HG03108 (cell line): Measurements from ENCODE around the gene DOHH.

Experiments
- ATAC-seq: cut with Tn5 transposase; IDR thresholded peaks from one replicate; pipeline ENCODE4 v1.9.1; 2021; ENCODE audit warnings: moderate library complexity; ENCODE audit not compliant: unreplicated experiment

DOHH gene

GRCh38 chr19:3500429-3501101 lies at the start of gene DOHH:
Gene DOHH, minus strand, starts transcription at chr19:3500674. Its CDS starts 3,860 bp downstream, at chr19:3496814.
- peak; percentile 84 for ATAC-seq

GRCh38 chr19:3549816-3550215 lies 49.3 kb upstream of the DOHH start:
- no peak for ATAC-seq

GRCh38 chr19:3548606-3549005 lies 48.1 kb upstream of the DOHH start:
- ATAC-seq = no peak

GRCh38 chr19:3547767-3548282 lies 47.4 kb upstream of the DOHH start:
- no peak for ATAC-seq

GRCh38 chr19:3547301-3547731 lies 46.8 kb upstream of the DOHH start:
- no peak for ATAC-seq

- ATAC-seq = no peak
These were observed 45.6 kb upstream of the DOHH start for GRCh38 chr19:3546119-3546518.

- ATAC-seq = no peak
These were observed 45.2 kb upstream of the DOHH start for GRCh38 chr19:3545669-3546034.

GRCh38 chr19:3544742-3545668 lies 44.5 kb upstream of the DOHH start:
- ATAC-seq = no peak

GRCh38 chr19:3544058-3544376 lies 43.5 kb upstream of the DOHH start:
- ATAC-seq = no peak

GRCh38 chr19:3543150-3544057 lies 42.9 kb upstream of the DOHH start:
- no peak for ATAC-seq

GRCh38 chr19:3539756-3540118 lies 39.3 kb upstream of the DOHH start:
- no peak for ATAC-seq

GRCh38 chr19:3538965-3539755 lies 38.7 kb upstream of the DOHH start, which contains the start of gene TEKTIP1:
Gene TEKTIP1, plus strand, starts transcription at chr19:3539174. Its CDS starts 4 bp downstream, at chr19:3539178.
- no peak for ATAC-seq

- no peak for ATAC-seq
These were observed 37.9 kb upstream of the DOHH start for GRCh38 chr19:3538258-3538929.

GRCh38 chr19:3537438-3538240 lies 37.2 kb upstream of the DOHH start:
- ATAC-seq = no peak

- ATAC-seq = no peak
These were observed 36.6 kb upstream of the DOHH start for GRCh38 chr19:3537101-3537437.

- ATAC-seq = no peak
These were observed 36.1 kb upstream of the DOHH start for GRCh38 chr19:3536429-3537100.

- ATAC-seq = no peak
These were observed 35.5 kb upstream of the DOHH start for GRCh38 chr19:3535981-3536380.

GRCh38 chr19:3535563-3535965 lies 35.1 kb upstream of the DOHH start:
- ATAC-seq = no peak

- no peak for ATAC-seq
These were observed 34.7 kb upstream of the DOHH start for GRCh38 chr19:3535235-3535535.
